ENCODE measurements around the gene SEC23IP.

Gene SEC23IP

GRCh38 chr10:119945805-119946204 lies 53.3 kb downstream of the SEC23IP start:
- DNase-seq, result no peak

- DNase-seq, result no peak
Measured at GRCh38 chr10:119947300-119947699, 54.8 kb downstream of the SEC23IP start.

- no peak for DNase-seq
Measured at GRCh38 chr10:119957451-119957850, 64.9 kb downstream of the SEC23IP start.

- no peak for DNase-seq
Measured at GRCh38 chr10:119962837-119963236, 70.3 kb downstream of the SEC23IP start.

- no peak for DNase-seq
Measured at GRCh38 chr10:119967066-119967465, 74.5 kb downstream of the SEC23IP start.

GRCh38 chr10:119969609-119970008 lies 77.1 kb downstream of the SEC23IP start:
- peak; percentile 17 for DNase-seq

GRCh38 chr10:119970107-119970506 lies 77.6 kb downstream of the SEC23IP start:
- no peak for DNase-seq

- DNase-seq, result no peak
Measured at GRCh38 chr10:119970963-119971362, 78.4 kb downstream of the SEC23IP start.

- DNase-seq, result no peak
Measured at GRCh38 chr10:119973281-119973680, 80.8 kb downstream of the SEC23IP start.

GRCh38 chr10:119976421-119976820 lies 83.9 kb downstream of the SEC23IP start:
- DNase-seq, result no peak

GRCh38 chr10:119980956-119981750 lies 88.6 kb downstream of the SEC23IP start:
- DNase-seq, result no peak

GRCh38 chr10:119981826-119982225 lies 89.3 kb downstream of the SEC23IP start:
- no peak for DNase-seq

GRCh38 chr10:119988333-119988732 lies 95.8 kb downstream of the SEC23IP start:
- DNase-seq, result no peak

- DNase-seq, result no peak
Measured at GRCh38 chr10:119989966-119990365, 97.4 kb downstream of the SEC23IP start.

GRCh38 chr10:119991066-119991465 lies 98.5 kb downstream of the SEC23IP start:
- DNase-seq, result no peak

GRCh38 chr10:119991816-119992215 lies 99.3 kb downstream of the SEC23IP start:
- DNase-seq, result no peak

Measured in NCI-H2171 treated with DMSO at 0.1 percent for 48 hours (cell line).